HG03175 (cell line): ENCODE measurements around the gene CNDP2.
"Not testable (repeated sequence)": the region's sequence is repeated elsewhere in the genome, so short reads cannot be mapped to it uniquely, and the experiment has no call there.

Experiments used
- ATAC-seq: cut with Tn5 transposase; IDR thresholded peaks from one replicate; pipeline ENCODE4 v1.9.1; 2021; ENCODE audit warnings: mild to moderate bottlenecking, moderate library complexity; ENCODE audit not compliant: unreplicated experiment

Gene CNDP2

DNA sequence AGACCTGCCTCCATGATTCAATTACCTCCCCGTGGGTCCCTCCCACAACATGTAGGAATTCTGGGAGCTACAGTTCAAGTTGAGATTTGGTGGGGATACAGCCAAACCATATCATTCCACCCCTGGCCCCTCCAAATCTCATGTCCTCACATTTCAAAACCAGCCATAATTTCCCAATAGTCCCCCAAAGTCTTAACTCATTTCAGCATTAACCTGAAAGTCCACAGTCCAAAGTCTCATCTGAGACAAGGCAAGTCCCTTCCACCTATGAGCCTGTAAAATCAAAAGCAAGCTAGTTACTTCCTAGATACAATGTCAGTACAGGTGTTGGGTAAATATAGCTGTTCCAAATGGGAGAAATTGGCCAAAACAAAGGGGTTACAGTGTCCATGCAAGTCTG lies 69.0 kb downstream of the CNDP2 start:
- not testable (repeated sequence) for ATAC-seq

- not testable (repeated sequence) for ATAC-seq
These were observed 69.8 kb downstream of the CNDP2 start for GRCh38 chr18:74565993-74566392.

DNA sequence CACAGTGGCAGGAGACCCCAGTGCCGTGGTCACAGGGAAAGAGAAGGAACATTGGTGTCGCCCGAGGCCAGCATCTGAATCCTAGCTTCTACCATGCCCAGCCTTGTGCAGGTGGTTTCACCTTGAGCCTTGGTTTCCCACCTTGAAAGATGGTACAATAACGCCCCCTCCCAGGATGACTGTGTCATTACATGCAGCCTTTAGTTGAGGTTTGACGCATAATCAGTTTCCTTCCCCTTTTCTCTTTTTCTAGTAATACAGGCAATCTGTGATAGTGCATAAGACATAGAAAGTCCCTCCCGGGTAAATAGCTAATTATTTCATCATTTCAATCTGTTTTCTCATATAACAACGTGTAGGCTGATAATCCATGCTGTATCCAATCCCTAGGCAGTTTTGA lies 71.7 kb downstream of the CNDP2 start:
- ATAC-seq, result no peak

DNA sequence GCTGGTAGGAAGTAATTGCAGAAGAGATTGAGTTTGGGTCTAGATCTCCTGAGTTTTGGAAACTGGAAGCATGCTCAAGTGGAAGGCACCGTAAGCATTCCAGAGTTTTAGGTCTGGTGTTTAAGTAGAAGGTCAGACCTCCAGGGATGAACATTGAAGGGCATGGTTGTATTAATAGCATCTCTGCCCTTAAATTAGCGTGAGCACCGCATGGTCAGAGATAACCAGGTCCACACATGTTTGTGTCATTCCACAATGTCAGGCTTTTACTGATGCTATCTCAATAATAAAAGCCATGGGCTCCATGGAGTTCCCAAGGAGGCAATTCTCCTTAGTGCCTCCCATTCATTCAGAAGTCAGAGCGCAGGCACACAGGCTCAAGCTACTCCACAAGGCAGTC lies 73.2 kb downstream of the CNDP2 start:
- no peak for ATAC-seq

GRCh38 chr18:74570266-74570665 lies 74.1 kb downstream of the CNDP2 start:
- no peak for ATAC-seq

DNA sequence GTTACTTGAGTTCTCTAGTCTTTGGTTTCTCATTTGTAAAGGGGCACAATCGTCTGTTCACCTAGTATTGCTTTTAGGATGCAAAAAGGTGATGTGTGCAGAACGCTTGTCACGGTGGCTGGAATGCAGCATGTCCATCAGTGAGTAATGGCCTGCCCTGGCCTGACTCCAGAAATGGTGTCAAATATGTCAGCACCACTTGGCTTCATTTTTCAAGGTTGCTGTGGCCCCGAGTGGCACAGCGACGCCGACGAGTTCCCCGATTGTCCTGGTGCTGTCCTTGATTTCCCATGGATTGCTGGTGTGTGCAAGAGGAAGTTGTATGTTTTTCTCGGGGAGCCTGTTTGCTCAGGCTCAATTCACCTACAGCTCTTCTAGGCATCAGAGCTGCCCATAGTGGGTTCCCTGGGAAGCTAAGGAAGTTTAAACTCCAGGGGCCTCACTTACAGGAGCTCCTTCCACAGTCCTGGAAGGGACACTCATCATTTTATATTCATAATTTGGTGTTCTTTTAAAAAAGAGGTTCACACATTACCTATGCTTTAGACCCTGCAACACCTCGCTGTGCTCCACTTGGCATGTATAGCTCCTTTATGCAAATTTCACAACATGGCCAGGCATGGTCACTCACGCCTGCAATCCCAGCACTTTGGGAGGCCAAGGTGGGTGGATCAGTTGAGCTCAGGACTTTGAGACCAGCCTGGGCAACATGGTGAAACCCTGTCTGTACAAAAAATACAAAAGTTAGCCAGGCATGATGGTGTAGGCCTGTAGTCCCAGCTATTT lies 75.9 kb downstream of the CNDP2 start:
- peak; percentile 62 for ATAC-seq

DNA sequence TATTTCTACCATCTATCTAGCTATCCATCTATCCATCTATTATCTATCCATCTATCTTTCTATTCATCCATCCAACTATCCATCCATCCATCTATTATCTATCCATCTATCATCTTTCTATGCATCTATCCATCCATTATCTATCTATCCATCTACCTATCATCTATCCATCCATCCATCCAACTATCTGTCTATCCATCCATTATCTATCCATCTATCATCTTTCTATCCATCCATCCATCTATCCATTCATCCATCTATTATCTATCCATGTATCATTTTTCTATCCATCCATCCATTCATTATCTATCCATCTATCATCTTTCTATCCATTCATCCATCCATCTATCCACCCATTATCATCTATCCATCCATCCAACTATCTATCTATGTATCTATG lies 76.9 kb downstream of the CNDP2 start:
- ATAC-seq, result no peak
